ENCODE data around the gene APBB1IP.
"Not testable (repeated sequence)": the region's sequence is repeated elsewhere in the genome, so short reads cannot be mapped to it uniquely, and the experiment has no call there.

DNA sequence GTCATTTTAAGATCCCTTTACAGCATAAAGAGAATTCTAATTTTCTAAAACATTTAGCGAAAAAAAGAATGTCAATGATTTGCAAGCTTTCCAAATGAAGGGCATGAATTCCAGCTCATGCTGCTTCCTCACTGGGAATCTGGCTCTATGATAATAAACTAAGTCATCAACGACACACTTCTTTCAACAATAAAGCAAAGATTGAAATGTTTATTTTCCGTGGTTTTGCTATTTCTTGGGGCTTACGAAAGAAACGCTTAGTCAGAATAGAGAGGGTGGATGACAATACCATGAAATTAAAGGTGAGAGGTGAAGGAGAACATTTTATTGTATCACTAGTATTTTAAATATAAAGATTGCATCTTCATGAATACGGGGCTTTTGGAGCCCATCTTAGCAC, 140.2 kb downstream of the APBB1IP start:
- TF ChIP-seq, protein P1, sequence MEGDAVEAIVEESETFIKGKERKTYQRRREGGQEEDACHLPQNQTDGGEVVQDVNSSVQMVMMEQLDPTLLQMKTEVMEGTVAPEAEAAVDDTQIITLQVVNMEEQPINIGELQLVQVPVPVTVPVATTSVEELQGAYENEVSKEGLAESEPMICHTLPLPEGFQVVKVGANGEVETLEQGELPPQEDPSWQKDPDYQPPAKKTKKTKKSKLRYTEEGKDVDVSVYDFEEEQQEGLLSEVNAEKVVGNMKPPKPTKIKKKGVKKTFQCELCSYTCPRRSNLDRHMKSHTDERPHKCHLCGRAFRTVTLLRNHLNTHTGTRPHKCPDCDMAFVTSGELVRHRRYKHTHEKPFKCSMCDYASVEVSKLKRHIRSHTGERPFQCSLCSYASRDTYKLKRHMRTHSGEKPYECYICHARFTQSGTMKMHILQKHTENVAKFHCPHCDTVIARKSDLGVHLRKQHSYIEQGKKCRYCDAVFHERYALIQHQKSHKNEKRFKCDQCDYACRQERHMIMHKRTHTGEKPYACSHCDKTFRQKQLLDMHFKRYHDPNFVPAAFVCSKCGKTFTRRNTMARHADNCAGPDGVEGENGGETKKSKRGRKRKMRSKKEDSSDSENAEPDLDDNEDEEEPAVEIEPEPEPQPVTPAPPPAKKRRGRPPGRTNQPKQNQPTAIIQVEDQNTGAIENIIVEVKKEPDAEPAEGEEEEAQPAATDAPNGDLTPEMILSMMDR (IDR thresholded peaks at IDR 0.05): not testable (repeated sequence)
- TF ChIP-seq POLR2A (IDR thresholded peaks at IDR 0.05): not testable (repeated sequence)

Data from heart left ventricle (tissue), 13 donors.